GM21381 (cell line): ENCODE measurements around the gene TIMM44.
"Not testable (repeated sequence)": the region's sequence is repeated elsewhere in the genome, so short reads cannot be mapped to it uniquely, and the experiment has no call there.

Source experiments
- ATAC-seq: cut with Tn5 transposase; IDR thresholded peaks from one replicate; pipeline ENCODE4 v1.9.1; 2021; ENCODE audit warnings: mild to moderate bottlenecking, moderate library complexity; ENCODE audit not compliant: unreplicated experiment

The TIMM44 gene

GRCh38 chr19:7953060-7953459 is 9.6 kb upstream of the TIMM44 start:
- no peak for ATAC-seq

DNA sequence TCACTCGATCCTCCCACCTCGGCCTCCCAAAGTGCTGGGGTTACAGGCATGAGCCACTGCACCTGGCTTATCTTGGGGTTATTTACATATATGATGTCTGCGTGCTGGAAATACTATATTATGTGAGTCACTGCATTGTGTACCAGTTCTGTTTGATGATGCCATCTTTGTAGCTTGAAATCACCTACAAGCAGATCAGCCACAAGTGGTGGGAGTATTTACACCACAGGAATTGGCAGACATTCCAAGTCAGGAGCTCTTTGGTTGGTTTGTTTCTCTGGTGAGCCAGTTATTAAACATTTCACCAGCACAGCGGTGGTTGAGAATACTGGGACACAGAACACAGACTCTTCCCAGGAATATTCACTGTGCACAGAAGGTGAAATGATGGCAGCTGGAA is 4.5 kb upstream of the TIMM44 start:
- ATAC-seq, result no peak

DNA sequence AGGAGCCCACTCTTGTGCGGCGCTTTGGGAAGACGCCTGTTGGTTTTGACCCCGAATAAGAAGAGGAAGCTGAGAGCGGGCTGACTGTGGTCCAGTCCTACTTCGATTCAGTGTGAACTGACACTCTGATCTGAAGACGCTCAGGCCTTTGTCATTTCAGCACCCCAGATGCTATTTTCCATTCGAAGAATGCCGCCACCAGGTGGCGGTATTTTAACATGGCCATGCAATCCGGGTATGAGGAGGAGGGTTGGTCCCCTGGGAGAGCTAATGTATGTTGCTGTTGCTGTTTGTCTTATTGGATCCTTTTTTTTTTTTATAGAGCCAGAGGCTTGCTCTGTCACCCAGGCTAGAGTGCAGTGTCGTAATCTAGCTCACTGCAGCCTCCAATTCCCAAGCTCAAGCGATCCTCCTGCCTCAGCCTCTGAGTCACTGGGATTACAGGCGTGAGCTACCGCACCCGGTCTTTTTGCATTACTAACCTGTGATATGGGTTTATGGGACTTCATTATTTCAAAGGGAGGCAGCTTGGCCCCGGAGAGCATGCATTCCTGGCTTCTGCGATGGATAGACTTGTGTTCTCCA is 803 bp upstream of the TIMM44 start:
- peak; percentile 27 for ATAC-seq

- no peak for ATAC-seq
Observed at GRCh38 chr19:7942981-7943443, 454 bp downstream of the TIMM44 start.

DNA sequence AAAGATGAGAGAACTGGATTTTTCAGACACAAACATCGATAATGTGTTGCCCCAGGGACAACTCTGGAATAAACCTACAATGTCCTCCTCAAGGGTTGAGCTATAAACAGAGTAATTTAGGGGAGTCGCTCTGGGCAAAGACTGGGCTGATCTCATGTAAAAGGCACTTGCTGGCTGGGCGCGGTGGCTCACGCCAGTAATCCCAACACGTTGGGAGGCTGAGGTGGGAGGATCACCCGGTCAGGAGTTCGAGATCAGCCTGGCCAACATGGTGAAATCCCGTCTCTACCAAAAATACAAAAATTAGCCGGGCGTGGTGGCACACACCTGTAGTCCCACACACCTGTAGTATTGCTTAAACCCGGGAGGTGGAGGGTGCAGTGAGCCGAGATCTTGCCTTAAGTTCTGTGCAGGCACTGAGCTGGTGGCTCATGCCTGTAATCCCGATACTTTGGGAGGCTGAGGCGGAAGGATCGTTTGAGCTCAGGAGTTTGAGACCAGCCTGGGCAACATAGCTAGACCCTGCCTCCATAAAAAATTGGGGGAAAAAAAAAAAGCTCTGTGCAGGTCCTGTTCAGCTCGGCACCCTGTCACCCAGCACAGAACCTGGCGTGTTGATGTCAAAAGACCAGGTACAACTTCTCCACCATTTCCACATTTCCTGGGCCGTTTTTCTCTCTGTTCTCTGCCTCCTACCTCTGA is 1.4 kb downstream of the TIMM44 start:
- ATAC-seq, result no peak

- no peak for ATAC-seq
Observed at GRCh38 chr19:7940841-7941240, 2.6 kb downstream of the TIMM44 start.

DNA sequence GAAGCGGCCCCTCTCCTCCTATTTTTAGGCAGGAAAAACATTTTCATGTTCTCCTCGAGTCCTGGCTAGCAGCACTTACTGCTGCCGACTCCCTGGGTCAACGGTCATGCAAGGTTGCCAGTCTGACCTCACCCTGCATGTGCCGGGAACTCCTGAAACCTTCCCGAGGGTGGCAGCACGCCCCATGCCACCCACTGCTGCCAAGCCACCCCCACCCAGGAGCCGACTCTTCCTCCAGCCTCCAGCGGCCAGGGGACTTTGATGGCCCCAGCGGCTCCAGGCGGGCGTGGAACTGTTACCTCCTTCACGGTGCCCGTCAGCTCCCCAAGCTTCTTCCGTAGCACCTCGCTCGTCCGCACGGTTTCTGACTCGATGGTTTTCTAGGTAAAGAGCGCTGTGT is 8.7 kb downstream of the TIMM44 start:
- ATAC-seq, result no peak

GRCh38 chr19:7933828-7934725 is 9.4 kb downstream of the TIMM44 start:
- ATAC-seq, result no peak

- no peak for ATAC-seq
Observed at GRCh38 chr19:7933411-7933810, 10.1 kb downstream of the TIMM44 start.

- no peak for ATAC-seq
Observed at GRCh38 chr19:7932930-7933300, 10.6 kb downstream of the TIMM44 start.

DNA sequence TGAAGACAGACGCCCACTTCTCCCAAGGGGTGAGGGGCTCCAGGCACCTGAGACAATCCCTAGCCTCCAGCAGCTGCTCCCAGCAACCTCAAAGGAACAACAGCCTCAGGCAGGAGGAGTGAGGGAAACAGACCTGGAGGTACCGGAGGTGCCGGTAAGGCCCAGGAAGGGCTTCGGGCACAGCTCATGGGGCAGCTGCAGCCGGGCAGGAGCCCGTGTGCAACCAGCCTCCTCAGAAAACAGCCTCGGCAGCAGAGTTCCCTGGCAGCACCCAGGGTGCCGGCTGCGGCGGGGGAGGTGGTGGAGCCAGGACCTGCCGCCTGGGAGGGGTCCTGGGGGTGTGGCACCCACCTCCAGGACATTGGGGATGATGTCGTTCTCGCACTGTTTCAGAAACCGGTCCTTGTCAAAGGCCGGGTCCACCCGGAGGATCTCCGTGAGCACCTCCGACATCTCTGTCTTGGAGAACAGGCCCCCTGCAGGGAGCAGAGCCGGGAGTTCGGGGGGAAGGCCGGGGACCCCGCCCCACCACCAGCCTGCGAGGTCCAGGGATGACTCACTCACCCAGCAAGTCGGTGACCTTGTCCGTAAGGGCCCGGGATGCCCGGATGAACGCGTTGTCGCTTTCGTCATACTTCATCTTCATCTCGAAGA is 11.1 kb downstream of the TIMM44 start:
- ATAC-seq, result no peak

DNA sequence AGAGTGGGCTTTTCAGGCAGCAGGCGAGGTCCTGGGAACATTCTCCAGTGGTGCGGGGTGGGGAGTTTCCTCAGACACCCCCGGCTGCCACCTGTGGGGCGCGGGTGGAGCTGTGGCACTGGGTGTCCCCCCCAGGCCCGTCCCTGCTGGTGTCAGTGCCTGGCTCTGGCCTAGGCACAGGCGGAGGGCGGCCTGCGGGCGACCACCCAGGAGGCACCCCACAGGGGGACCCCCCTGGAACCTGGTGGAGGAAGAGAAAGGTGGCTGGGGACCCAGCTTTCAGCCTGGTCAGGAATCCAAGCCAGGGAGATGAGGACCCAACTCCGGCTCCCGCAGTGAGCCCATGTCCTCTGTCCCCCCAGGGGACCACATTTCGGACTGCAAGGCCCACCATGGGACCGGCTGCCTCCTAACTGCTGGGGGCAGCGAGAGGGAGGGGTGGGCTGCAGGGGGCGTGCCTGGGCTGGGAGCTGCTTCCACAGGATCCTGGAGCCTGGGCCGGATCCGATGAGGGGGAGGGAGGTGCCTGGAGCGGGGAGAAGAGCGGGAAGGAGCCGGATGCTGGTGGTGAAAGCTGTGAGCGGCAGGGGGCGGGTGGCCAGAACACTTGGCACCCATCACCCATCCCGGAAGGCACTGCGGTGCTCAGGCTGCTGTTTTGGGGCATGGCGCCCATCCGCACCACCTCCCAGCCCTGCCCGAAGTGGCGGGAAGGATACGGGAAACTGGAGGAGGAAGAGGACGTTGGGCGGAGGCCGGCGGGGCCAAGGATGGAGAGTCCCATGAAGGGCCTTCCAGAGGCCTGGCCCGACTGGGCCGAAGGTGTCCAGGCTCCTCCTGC is 12.0 kb downstream of the TIMM44 start:
- ATAC-seq, result no peak

DNA sequence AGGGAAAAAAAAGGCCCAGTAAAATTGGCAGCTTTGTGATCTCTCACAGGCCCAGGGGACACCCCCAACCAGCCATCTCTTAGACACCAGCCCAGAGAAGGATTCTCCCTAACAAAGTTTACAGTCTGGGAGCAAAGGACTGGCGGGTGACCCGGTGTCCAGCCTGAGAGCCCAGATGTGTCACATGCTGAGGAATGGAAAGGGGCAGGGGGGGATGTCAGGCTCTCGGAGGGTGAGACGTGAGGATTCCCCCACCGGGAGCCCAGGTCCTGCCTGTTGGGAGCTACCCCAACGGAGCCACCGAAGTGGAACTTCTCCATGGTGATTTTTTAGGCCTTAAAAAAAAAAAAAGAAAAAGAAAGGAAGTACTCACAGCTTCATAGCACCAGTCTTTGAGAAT is 12.7 kb downstream of the TIMM44 start:
- ATAC-seq, result no peak

- not testable (repeated sequence) for ATAC-seq
Observed at GRCh38 chr19:7930030-7930429, 13.4 kb downstream of the TIMM44 start.

DNA sequence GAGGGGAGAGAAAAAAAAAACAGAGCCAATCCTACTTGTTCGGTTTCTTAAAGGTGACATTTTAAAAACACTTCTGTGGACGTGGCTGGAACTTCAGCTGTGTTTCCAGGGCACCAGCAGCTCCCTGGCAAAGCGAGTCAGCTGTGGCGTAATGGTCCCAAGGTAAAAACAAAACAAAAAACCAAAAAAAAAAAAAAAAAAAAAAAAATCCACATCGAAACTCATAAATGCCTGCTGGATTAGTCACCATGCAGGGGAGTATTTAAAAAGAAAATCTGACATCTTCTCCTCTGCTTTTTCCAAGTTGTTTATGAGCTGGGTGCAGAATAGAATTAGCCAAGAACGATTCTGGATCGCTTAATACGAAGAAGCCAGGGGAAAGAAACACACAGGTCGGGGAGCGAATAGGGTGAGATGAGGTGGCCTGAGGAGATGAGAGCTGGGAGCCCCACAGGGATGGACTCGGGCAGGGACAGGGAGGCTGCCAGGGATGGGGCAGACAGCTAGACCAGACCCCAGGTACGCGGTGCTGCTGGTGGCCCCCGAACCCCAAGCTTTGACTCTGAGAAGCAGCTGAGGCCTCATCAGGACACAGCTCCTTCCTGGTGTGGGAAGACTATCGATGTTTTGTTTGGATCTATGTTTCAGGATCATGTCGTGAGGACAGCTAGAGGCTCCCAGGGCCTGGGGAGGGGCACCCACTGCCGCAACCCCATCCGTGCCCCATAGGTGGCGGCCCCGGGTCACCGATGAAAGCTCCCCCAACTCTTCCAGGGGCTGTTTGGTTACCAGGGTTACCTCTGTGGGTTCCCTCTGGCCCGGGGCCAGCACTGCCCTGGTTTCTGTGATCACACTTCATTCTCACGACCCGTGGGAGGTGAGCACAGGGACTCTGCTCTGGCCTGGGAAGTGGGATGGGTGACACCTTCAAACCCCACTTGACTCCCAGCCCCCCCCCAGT is 14.4 kb downstream of the TIMM44 start:
- no peak for ATAC-seq

GRCh38 chr19:7928334-7928706 is 15.1 kb downstream of the TIMM44 start:
- ATAC-seq, result no peak

DNA sequence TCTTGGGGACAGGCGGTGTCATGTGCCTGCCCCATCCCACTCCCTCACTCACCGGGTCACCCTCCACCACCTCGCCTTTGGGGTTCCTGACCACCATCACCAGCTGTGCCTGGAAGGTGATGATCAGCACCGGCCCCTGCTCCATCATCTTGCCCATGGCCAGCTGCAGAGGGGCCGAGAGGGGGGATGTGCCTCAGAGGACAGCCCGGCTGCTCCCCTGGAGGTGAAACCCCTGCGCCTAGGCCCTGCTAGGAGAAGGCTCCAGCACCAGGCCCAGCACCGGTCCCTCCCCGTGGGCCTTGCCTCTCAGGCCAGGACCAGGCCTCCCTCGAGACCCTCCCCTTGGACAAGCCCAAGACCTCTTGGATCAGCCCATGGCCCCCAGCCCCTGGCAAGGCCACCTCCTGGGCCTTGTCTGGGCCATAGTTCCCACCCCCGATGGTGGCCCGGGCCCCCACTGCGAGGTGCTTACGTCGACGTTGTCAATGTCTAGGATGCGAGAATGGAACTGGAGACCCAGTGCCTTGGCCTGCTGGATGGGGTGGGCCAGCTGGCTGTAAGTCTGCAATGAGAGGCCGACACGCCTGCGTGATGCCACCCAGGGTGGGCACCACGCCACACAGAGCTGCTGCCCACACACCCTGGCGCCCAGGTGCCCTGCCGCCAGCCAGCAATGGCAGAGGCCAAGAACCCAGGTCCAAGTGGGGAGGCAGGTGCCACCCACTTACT is 15.7 kb downstream of the TIMM44 start:
- ATAC-seq, result no peak

DNA sequence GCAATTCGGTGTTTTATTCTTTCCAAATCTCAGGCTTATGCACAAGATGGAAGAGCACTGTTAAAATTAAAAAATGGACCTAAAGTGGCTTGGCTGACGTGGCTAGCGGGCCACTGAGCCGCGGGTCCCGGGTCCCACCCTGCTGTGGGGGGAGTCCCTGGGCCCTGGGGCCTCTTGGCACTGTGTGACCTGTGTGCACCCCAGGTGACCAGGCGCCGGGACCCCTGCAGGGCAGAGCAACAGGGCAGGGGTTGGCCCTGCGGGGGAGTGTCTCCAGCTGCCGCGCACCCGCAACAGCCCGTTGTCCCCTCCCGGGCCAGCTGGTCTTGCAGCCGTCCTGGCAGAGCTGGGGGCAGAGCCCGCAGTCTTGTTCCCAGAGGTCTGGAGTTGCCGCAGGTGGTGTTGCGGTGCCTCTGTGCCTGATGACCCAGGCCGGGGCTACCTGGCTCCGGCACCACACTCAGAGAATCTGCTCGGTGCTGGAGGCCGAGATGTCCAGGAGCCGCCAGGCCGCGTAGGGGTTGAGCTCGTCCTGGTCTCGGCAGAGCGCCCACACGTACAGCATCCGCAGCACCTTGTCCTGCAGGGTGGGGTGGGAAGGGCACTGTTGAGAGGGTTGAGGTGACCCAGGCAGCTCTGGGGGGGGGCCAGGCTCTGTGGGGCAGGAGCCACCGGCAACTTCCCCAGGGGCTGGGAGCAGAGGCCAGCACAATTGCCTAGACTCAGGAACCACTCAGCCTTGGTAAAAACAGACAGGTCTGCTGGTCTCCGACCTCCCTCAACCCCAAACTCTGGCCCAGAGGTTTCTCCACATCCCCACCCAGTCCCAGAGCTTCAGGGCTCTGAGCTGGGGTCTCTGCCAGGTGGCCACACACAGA is 16.5 kb downstream of the TIMM44 start:
- no peak for ATAC-seq
